ENCODE measurements around the gene FAM163B. TPM values are rescaled to one million over a fixed set of nuclear protein-coding genes. Genes with fewer than 3 reads are reported as not detected.

FAM163B gene
- total and polyA plus RNA-seq, 4 donors: 2.1 to 4.0 (median 3.4) TPM

DNA sequence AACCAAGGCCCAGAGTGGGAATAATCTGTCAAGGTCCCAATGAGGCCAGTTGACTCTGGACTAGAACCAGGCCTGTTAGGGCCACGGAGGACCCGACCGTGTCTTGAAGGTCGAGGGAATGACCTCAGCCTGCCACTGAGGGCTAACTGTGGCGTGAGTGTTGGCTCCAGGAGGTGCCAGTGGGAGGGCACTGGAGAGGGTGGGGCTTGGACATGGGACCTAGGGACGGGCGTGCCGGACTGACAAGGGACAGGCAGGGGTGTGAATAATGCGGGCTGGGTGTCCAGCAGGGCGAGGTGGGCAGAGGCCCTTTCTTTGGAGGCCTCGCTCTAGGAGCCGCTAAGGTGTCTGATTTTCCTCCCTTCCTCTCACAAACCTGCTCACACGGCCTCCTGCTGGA lies 67.2 kb downstream of the FAM163B start:
- Histone ChIP-seq H3K9ac (ENCODE audit: low read depth in 1 of 2, low read length in 2 of 2) (no peak overlapping the region), H3K36me3 (ENCODE audit: control insufficient read depth in 4 of 4, insufficient read depth in 3 of 4, low read depth in 1 of 4, low read length in 3 of 4) (peaks cover 0 to 11% (median 3%) of the 10 kb centered on the region in 4 donors), H3K27me3 (ENCODE audit: control insufficient read depth in 4 of 4, insufficient read depth in 4 of 4, low read length in 3 of 4) (no peaks in the 10 kb centered on the region), H3K4me1 (ENCODE audit: control insufficient read depth in 4 of 4, insufficient read depth in 4 of 4, low read length in 3 of 4) (peaks cover 0 to 40% (median 12%) of the 10 kb centered on the region in 4 donors), H3K9me3 (ENCODE audit: control insufficient read depth in 4 of 4, low read length in 3 of 4) (no peaks in the 10 kb centered on the region), H3K27ac (ENCODE audit: low read depth in 1 of 2, low read length in 2 of 2) (no peak overlapping the region), H3K4me3 (ENCODE audit: low read depth in 1 of 3, low read length in 3 of 3) (no peak overlapping the region)
- no peak for TF ChIP-seq TAF1 (conservative IDR thresholded peaks at IDR 0.05)
- 93% methylated on average over 13 of the region's 13 CpGs for WGBS
- no peak for DNase-seq (ENCODE audit: low spot score)

DNA sequence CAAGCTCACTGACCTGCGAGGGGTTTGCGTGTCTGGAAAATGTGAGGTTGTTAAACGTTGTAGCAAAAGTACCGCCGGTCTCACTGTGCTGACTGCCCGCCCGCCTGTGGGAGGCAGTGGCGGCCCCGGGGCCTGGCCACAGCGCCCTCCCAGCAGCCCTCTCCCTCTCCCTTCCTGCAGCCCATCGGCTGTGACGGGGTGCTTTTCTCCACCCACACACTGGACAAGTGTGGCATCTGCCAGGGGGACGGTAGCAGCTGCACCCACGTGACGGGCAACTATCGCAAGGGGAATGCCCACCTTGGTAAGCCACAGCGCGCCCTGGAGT lies 68.5 kb downstream of the FAM163B start:
- Histone ChIP-seq H3K27ac (ENCODE audit: low read depth in 1 of 2, low read length in 2 of 2) (no peak overlapping the region), H3K9ac (ENCODE audit: low read depth in 1 of 2, low read length in 2 of 2) (no peak overlapping the region), H3K9me3 (ENCODE audit: control insufficient read depth in 4 of 4, low read length in 3 of 4) (no peaks in the 10 kb centered on the region), H3K27me3 (ENCODE audit: control insufficient read depth in 4 of 4, insufficient read depth in 4 of 4, low read length in 3 of 4) (no peaks in the 10 kb centered on the region), H3K36me3 (ENCODE audit: control insufficient read depth in 4 of 4, insufficient read depth in 3 of 4, low read depth in 1 of 4, low read length in 3 of 4) (peaks cover 0 to 11% (median 3%) of the 10 kb centered on the region in 4 donors), H3K4me1 (ENCODE audit: control insufficient read depth in 4 of 4, insufficient read depth in 4 of 4, low read length in 3 of 4) (peaks cover 0 to 37% (median 8%) of the 10 kb centered on the region in 4 donors), H3K4me3 (ENCODE audit: low read depth in 1 of 3, low read length in 3 of 3) (no peak overlapping the region)
- no peak for DNase-seq (ENCODE audit: low spot score)
- TF ChIP-seq HNF4A (conservative IDR thresholded peaks at IDR 0.05) (no peak), EGR1 (IDR thresholded peaks at IDR 0.05; ENCODE audit: low read depth in 2 of 2) (no peak), JUND (IDR thresholded peaks at IDR 0.05) (no peak), SP1 (IDR thresholded peaks at IDR 0.05) (no peak), GABPA (IDR thresholded peaks at IDR 0.05 in 1 of 2, conservative IDR thresholded peaks at IDR 0.05 in 1 of 2) (no peak), FOXA2 (IDR thresholded peaks at IDR 0.05) (no peak), RXRA (IDR thresholded peaks at IDR 0.05) (no peak), YY1 (IDR thresholded peaks at IDR 0.05) (no peak), NR2F2 (IDR thresholded peaks at IDR 0.05) (no peak), FOXA1 (IDR thresholded peaks at IDR 0.05) (no peak), HNF4G (IDR thresholded peaks at IDR 0.05) (no peak), TAF1 (conservative IDR thresholded peaks at IDR 0.05) (no peak), RAD21 (IDR thresholded peaks at IDR 0.05) (no peak)
- TF ChIP-seq, protein P1, sequence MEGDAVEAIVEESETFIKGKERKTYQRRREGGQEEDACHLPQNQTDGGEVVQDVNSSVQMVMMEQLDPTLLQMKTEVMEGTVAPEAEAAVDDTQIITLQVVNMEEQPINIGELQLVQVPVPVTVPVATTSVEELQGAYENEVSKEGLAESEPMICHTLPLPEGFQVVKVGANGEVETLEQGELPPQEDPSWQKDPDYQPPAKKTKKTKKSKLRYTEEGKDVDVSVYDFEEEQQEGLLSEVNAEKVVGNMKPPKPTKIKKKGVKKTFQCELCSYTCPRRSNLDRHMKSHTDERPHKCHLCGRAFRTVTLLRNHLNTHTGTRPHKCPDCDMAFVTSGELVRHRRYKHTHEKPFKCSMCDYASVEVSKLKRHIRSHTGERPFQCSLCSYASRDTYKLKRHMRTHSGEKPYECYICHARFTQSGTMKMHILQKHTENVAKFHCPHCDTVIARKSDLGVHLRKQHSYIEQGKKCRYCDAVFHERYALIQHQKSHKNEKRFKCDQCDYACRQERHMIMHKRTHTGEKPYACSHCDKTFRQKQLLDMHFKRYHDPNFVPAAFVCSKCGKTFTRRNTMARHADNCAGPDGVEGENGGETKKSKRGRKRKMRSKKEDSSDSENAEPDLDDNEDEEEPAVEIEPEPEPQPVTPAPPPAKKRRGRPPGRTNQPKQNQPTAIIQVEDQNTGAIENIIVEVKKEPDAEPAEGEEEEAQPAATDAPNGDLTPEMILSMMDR (IDR thresholded peaks at IDR 0.05; ENCODE audit: low read depth, low read length, missing input control): no peak
- TF ChIP-seq, protein P2, sequence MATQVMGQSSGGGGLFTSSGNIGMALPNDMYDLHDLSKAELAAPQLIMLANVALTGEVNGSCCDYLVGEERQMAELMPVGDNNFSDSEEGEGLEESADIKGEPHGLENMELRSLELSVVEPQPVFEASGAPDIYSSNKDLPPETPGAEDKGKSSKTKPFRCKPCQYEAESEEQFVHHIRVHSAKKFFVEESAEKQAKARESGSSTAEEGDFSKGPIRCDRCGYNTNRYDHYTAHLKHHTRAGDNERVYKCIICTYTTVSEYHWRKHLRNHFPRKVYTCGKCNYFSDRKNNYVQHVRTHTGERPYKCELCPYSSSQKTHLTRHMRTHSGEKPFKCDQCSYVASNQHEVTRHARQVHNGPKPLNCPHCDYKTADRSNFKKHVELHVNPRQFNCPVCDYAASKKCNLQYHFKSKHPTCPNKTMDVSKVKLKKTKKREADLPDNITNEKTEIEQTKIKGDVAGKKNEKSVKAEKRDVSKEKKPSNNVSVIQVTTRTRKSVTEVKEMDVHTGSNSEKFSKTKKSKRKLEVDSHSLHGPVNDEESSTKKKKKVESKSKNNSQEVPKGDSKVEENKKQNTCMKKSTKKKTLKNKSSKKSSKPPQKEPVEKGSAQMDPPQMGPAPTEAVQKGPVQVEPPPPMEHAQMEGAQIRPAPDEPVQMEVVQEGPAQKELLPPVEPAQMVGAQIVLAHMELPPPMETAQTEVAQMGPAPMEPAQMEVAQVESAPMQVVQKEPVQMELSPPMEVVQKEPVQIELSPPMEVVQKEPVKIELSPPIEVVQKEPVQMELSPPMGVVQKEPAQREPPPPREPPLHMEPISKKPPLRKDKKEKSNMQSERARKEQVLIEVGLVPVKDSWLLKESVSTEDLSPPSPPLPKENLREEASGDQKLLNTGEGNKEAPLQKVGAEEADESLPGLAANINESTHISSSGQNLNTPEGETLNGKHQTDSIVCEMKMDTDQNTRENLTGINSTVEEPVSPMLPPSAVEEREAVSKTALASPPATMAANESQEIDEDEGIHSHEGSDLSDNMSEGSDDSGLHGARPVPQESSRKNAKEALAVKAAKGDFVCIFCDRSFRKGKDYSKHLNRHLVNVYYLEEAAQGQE (IDR thresholded peaks at IDR 0.05): no peak
- 88% methylated on average over 18 of the region's 18 CpGs for WGBS

Measured in liver (tissue), 9 donors.